ENCODE results near the gene CD300A. TPM values are rescaled to one million over a fixed set of nuclear protein-coding genes. Genes with fewer than 3 reads are reported as not detected.

CD300A gene
- polyA plus RNA-seq, 1 experiment: not detected

DNA sequence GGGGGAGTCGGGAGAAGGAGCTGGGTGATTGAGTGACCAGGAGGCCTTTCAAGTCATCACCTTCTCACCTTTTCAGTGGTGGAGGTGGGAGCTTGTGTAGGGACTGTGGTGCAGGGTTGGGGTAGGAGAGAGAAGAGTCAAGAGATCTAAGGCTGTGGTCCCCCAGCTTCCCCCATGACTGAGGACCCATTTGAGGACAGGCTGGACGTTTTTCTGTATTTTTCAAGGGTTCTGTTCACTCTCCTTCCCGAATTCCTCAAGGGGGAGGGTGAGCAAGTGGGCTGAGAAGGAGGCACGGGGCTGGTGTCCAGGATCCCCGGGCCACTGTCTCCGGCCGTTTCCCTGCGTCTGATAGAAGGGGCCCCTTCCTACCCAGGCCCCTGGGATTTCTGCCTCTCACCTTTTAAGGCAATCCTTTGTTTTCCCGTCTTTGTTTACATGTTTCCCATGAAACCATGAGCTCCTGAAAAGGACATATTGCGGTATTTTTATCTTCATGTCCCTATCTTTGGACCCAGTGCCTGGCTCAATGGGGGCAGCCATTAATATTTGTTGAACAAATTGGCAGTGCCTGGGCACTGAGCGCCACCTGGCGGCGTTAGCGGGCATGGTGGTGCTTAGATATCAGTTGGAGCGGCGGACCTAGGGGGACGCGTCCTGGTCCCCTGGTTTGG is 9.2 kb upstream of the CD300A start:
- ChIA-PET CTCF (interaction anchor here (0.6 to 6.1 kb wide), 32 partner anchors 9 to 253 kb away, joined by 3 to 94 read pairs (median 4); partner anchors contain the start of genes GPR142 and TTYH2), POLR2A (no interaction called here)
- Histone ChIP-seq H3K4me3 (ENCODE audit: low read depth, low read length) (no peak overlapping the region), H3K27me3 (ENCODE audit: control insufficient read depth, insufficient read depth, low read length) (no peaks in the 10 kb centered on the region), H3K27ac (ENCODE audit: low read depth, low read length) (no peak overlapping the region), H3K9me3 (ENCODE audit: control insufficient read depth, insufficient read depth, low read length) (peaks cover 3% of the 10 kb centered on the region; the same call in 1 of the 2 replicates)
- TF ChIP-seq, protein P1, sequence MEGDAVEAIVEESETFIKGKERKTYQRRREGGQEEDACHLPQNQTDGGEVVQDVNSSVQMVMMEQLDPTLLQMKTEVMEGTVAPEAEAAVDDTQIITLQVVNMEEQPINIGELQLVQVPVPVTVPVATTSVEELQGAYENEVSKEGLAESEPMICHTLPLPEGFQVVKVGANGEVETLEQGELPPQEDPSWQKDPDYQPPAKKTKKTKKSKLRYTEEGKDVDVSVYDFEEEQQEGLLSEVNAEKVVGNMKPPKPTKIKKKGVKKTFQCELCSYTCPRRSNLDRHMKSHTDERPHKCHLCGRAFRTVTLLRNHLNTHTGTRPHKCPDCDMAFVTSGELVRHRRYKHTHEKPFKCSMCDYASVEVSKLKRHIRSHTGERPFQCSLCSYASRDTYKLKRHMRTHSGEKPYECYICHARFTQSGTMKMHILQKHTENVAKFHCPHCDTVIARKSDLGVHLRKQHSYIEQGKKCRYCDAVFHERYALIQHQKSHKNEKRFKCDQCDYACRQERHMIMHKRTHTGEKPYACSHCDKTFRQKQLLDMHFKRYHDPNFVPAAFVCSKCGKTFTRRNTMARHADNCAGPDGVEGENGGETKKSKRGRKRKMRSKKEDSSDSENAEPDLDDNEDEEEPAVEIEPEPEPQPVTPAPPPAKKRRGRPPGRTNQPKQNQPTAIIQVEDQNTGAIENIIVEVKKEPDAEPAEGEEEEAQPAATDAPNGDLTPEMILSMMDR (IDR thresholded peaks at IDR 0.05; ENCODE audit: low read depth, low read length): peak; percentile 88
- peak; percentile 11 for DNase-seq (ENCODE audit: low read depth, low spot score)

DNA sequence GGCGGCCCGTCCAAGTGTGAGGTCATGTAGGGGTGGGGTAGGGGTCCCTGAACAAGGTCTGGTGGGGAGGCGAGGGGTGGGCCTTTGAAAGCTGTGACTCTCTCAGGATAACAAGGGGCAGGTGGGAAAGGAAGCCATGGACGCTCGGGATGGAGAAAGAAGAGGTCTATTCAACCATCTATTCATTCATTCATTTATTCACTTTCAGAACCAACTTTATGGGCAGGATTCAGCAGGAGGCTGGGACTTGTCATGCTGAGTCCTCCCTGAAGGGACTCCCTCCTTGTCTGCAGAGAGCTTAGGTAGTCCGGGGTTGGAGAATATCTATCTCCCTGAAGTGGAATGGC is 8.6 kb upstream of the CD300A start:
- Histone ChIP-seq H3K27ac (ENCODE audit: low read depth, low read length) (no peak overlapping the region), H3K27me3 (ENCODE audit: control insufficient read depth, insufficient read depth, low read length) (no peaks in the 10 kb centered on the region), H3K4me3 (ENCODE audit: low read depth, low read length) (no peak overlapping the region), H3K9me3 (ENCODE audit: control insufficient read depth, insufficient read depth, low read length) (peaks cover 3% of the 10 kb centered on the region; the same call in 1 of the 2 replicates)
- TF ChIP-seq, protein P1 (IDR thresholded peaks at IDR 0.05; ENCODE audit: low read depth, low read length): no peak
- POLR2A ChIA-PET: no interaction called here
- CTCF ChIA-PET: interaction anchor here (0.6 to 6.1 kb wide), 27 partner anchors 9 to 253 kb away, joined by 3 to 94 read pairs (median 4); partner anchors contain the start of genes GPR142 and TTYH2
- no peak for DNase-seq (ENCODE audit: low read depth, low spot score)

DNA sequence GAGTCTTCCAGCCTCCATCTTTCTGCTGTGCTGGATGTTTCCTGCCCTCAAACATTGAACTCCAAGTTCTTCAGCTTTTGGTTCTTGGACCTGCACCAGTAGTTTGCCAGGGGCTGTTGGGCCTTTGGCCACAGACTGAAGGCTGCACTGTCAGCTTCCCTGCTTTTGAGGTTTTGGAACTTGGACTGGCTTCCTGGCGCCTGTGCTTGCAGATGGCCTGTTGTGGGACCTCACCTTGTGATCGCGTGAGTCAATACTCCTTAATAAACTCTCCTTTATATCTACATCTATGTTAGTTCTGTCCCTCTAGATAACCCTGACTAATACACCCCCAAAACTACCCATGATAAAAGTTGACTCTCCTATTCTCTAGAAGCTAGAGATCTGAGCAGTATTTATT is 7.6 kb upstream of the CD300A start:
- no peak overlapping the region for H3K27ac ChIP-seq (ENCODE audit: low read depth, low read length)
- H3K9me3 ChIP-seq (ENCODE audit: control insufficient read depth, insufficient read depth, low read length): no peaks in the 10 kb centered on the region; the same call in 1 of the 2 replicates
- TF ChIP-seq, protein P1 (IDR thresholded peaks at IDR 0.05; ENCODE audit: low read depth, low read length): no peak
- no peaks in the 10 kb centered on the region for H3K27me3 ChIP-seq (ENCODE audit: control insufficient read depth, insufficient read depth, low read length)
- no peak for DNase-seq (ENCODE audit: low read depth, low spot score)
- ChIA-PET POLR2A (no interaction called here), CTCF (interaction anchor here (2.3 to 6.1 kb wide), 2 partner anchors 80 to 90 kb away, joined by 37 to 94 read pairs; partner anchors contain the start of gene GPR142)
- H3K4me3 ChIP-seq (ENCODE audit: low read depth, low read length): no peak overlapping the region

DNA sequence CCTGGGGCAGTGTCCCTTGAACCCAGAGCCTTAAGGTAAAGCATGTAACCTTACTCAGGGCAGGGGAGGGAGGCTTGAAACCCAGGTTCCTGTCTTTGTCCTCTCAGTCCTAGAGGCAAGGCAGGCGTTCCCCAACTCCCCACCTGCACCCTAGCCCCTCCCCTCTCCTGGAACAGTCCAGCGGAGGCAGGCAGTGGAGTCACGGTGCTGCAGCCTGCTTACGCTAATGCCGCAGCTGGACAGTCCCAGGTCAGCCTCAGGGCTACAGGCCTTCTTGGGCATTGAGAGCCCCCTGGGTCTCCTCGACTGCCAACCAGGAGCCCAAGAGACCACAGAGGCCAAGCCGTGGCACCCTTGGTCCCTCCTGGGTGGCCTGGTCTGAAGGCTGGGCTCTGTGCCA is 6.8 kb upstream of the CD300A start:
- no peaks in the 10 kb centered on the region; the same call in 1 of the 2 replicates for H3K9me3 ChIP-seq (ENCODE audit: control insufficient read depth, insufficient read depth, low read length)
- H3K27ac ChIP-seq (ENCODE audit: low read depth, low read length): no peak overlapping the region
- TF ChIP-seq, protein P1 (IDR thresholded peaks at IDR 0.05; ENCODE audit: low read depth, low read length): no peak
- POLR2A ChIA-PET: no interaction called here
- no peak for DNase-seq (ENCODE audit: low read depth, low spot score)
- no peaks in the 10 kb centered on the region for H3K27me3 ChIP-seq (ENCODE audit: control insufficient read depth, insufficient read depth, low read length)
- CTCF ChIA-PET: interaction anchor here (0.8 to 6.1 kb wide), 2 partner anchors 80 kb away, joined by 4 to 94 read pairs; no protein-coding TSS in a partner anchor
- H3K4me3 ChIP-seq (ENCODE audit: low read depth, low read length): no peak overlapping the region

DNA sequence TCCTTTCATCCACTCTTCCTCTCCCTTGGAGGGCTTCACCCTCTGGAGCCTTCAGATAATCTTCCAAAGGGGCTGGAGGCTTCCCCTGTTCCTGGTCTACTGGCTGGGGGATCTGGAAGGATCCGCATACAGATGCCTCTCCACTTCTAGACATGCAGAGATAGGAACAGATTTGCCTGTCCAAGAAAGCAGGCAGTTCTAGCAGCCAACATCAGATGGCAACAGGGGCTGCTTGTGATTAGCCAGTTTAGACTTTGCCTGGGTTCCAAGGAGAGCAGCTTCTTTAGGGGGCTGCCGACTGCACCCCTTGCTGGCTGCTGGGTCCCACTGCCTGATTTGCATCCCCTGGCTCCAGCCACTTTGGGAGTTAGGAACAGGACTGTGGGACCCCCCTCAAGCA is 6.2 kb upstream of the CD300A start:
- H3K27ac ChIP-seq (ENCODE audit: low read depth, low read length): no peak overlapping the region
- H3K27me3 ChIP-seq (ENCODE audit: control insufficient read depth, insufficient read depth, low read length): no peaks in the 10 kb centered on the region
- CTCF ChIA-PET: interaction anchor here (0.7 to 0.8 kb wide), 2 partner anchors 81 to 1530 kb away, joined by 4 to 6 read pairs; no protein-coding TSS in a partner anchor
- H3K4me3 ChIP-seq (ENCODE audit: low read depth, low read length): no peak overlapping the region
- DNase-seq (ENCODE audit: low read depth, low spot score): no peak
- no peaks in the 10 kb centered on the region; the same call in 1 of the 2 replicates for H3K9me3 ChIP-seq (ENCODE audit: control insufficient read depth, insufficient read depth, low read length)
- POLR2A ChIA-PET: no interaction called here
- TF ChIP-seq, protein P1 (IDR thresholded peaks at IDR 0.05; ENCODE audit: low read depth, low read length): no peak
